ENCODE measurements around the gene GSTT4. TPM values are rescaled to one million over a fixed set of nuclear protein-coding genes. Genes with fewer than 3 reads are reported as not detected.

Gene GSTT4
- total and polyA plus RNA-seq, 2 of the 13 experiments (the other 11 are each of a cell fraction or from before 2014, with no cell fraction given): 0.59 to 0.62 TPM

DNA sequence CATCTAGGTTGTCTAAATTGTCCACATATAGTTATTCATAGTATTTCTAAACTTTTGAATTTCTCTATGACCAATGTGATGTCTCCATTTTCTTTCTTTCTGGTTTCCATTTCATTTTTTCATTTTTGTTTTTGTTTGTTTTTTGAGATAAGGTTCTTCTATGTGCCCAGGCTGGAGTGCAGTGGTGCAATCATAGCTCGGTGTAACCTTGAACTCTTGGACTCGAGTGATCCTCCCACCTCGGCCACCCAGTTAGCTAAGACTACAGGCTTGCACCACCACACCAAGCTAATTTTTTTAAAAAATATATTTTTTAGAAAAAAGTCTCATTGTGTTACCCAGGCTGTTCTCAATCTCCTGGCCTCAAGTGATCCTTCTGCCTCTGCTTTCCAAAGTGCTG lies 8.2 kb downstream of the GSTT4 start (continued):
- TF ChIP-seq ISL2 (CRISPR knock-in tag; IDR thresholded peaks at IDR 0.05) (0 out of 2 replicates have a peak, but pooled peaks have one; percentile 20), ZC3H4 (CRISPR knock-in tag; IDR thresholded peaks at IDR 0.05; ENCODE audit: borderline replicate concordance) (no peak), MIER3 (CRISPR knock-in tag; IDR thresholded peaks at IDR 0.05; ENCODE audit: borderline replicate concordance) (0 out of 2 replicates have a peak, but pooled peaks have one; percentile 32), ATF7 (IDR thresholded peaks at IDR 0.05) (no peak), ATF7 (CRISPR knock-in tag; IDR thresholded peaks at IDR 0.05) (no peak), SMYD3 (CRISPR knock-in tag; IDR thresholded peaks at IDR 0.05) (no peak), AKAP8 (CRISPR knock-in tag; IDR thresholded peaks at IDR 0.05) (no peak), ZNF432 (CRISPR knock-in tag; IDR thresholded peaks at IDR 0.05; ENCODE audit: borderline replicate concordance) (no peak), EED (CRISPR knock-in tag; IDR thresholded peaks at IDR 0.05) (no peak), KAT8 (CRISPR knock-in tag; IDR thresholded peaks at IDR 0.05) (0 out of 2 replicates have a peak, but pooled peaks have one; percentile 33), ZNF652 (CRISPR knock-in tag; IDR thresholded peaks at IDR 0.05; ENCODE audit: borderline replicate concordance, low read depth) (no peak), MED1 (CRISPR knock-in tag; IDR thresholded peaks at IDR 0.05) (peak; percentile 44; the same call in 1 of the 2 replicates), SOX13 (IDR thresholded peaks at IDR 0.05) (no peak), SOX13 (CRISPR knock-in tag; conservative IDR thresholded peaks at IDR 0.05 in 1 of 2, IDR thresholded peaks at IDR 0.05 in 1 of 2) (peak in 1 of 2 experiments; percentile 73; a peak in 2 of 4 replicates), HNRNPK (IDR thresholded peaks at IDR 0.05; ENCODE audit: low read depth, low read length, poor library complexity, severe bottlenecking) (no peak), POGZ (CRISPR knock-in tag; IDR thresholded peaks at IDR 0.05) (peak; percentile 43; the same call in 1 of the 2 replicates), GABPA (IDR thresholded peaks at IDR 0.05; ENCODE audit: low read depth, low read length) (no peak), GABPA (CRISPR knock-in tag; IDR thresholded peaks at IDR 0.05; ENCODE audit: low read depth) (no peak), MAFF (IDR thresholded peaks at IDR 0.05; ENCODE audit: low read depth, low read length) (no peak)
- TF ChIP-seq, protein P1, sequence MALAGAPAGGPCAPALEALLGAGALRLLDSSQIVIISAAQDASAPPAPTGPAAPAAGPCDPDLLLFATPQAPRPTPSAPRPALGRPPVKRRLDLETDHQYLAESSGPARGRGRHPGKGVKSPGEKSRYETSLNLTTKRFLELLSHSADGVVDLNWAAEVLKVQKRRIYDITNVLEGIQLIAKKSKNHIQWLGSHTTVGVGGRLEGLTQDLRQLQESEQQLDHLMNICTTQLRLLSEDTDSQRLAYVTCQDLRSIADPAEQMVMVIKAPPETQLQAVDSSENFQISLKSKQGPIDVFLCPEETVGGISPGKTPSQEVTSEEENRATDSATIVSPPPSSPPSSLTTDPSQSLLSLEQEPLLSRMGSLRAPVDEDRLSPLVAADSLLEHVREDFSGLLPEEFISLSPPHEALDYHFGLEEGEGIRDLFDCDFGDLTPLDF (CRISPR knock-in tag; IDR thresholded peaks at IDR 0.05): no peak
- TF ChIP-seq, protein P2, sequence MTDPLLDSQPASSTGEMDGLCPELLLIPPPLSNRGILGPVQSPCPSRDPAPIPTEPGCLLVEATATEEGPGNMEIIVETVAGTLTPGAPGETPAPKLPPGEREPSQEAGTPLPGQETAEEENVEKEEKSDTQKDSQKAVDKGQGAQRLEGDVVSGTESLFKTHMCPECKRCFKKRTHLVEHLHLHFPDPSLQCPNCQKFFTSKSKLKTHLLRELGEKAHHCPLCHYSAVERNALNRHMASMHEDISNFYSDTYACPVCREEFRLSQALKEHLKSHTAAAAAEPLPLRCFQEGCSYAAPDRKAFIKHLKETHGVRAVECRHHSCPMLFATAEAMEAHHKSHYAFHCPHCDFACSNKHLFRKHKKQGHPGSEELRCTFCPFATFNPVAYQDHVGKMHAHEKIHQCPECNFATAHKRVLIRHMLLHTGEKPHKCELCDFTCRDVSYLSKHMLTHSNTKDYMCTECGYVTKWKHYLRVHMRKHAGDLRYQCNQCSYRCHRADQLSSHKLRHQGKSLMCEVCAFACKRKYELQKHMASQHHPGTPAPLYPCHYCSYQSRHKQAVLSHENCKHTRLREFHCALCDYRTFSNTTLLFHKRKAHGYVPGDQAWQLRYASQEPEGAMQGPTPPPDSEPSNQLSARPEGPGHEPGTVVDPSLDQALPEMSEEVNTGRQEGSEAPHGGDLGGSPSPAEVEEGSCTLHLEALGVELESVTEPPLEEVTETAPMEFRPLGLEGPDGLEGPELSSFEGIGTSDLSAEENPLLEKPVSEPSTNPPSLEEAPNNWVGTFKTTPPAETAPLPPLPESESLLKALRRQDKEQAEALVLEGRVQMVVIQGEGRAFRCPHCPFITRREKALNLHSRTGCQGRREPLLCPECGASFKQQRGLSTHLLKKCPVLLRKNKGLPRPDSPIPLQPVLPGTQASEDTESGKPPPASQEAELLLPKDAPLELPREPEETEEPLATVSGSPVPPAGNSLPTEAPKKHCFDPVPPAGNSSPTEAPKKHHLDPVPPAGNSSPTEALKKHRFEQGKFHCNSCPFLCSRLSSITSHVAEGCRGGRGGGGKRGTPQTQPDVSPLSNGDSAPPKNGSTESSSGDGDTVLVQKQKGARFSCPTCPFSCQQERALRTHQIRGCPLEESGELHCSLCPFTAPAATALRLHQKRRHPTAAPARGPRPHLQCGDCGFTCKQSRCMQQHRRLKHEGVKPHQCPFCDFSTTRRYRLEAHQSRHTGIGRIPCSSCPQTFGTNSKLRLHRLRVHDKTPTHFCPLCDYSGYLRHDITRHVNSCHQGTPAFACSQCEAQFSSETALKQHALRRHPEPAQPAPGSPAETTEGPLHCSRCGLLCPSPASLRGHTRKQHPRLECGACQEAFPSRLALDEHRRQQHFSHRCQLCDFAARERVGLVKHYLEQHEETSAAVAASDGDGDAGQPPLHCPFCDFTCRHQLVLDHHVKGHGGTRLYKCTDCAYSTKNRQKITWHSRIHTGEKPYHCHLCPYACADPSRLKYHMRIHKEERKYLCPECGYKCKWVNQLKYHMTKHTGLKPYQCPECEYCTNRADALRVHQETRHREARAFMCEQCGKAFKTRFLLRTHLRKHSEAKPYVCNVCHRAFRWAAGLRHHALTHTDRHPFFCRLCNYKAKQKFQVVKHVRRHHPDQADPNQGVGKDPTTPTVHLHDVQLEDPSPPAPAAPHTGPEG (CRISPR knock-in tag; IDR thresholded peaks at IDR 0.05): no peak
- TF ChIP-seq, protein P3, sequence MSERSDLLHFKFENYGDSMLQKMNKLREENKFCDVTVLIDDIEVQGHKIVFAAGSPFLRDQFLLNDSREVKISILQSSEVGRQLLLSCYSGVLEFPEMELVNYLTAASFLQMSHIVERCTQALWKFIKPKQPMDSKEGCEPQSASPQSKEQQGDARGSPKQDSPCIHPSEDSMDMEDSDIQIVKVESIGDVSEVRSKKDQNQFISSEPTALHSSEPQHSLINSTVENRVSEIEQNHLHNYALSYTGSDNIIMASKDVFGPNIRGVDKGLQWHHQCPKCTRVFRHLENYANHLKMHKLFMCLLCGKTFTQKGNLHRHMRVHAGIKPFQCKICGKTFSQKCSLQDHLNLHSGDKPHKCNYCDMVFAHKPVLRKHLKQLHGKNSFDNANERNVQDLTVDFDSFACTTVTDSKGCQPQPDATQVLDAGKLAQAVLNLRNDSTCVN (CRISPR knock-in tag; IDR thresholded peaks at IDR 0.05; ENCODE audit: borderline replicate concordance): no peak
- TF ChIP-seq, protein P4, sequence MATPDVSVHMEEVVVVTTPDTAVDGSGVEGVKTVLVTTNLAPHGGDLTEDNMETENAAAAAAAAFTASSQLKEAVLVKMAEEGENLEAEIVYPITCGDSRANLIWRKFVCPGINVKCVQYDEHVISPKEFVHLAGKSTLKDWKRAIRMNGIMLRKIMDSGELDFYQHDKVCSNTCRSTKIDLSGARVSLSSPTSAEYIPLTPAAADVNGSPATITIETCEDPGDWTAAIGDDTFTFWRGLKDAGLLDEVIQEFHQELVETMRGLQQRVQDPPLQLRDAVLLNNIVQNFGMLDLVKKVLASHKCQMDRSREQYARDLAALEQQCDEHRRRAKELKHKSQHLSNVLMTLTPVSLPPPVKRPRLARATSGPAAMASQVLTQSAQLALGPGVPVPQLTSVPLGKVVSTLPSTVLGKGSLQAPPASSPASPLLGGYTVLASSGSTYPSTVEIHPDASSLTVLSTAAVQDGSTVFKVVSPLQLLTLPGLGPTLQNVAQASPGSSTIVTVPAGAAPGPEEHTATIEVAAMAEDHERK (CRISPR knock-in tag; IDR thresholded peaks at IDR 0.05; ENCODE audit: low read depth): no peak

Data from HepG2 (cell line).